HG02852 (cell line): ENCODE results near the gene MICAL2.

Experiments
- ATAC-seq: cut with Tn5 transposase; IDR thresholded peaks from one replicate; pipeline ENCODE4 v1.9.1; 2021; ENCODE audit warnings: mild to moderate bottlenecking, moderate library complexity; ENCODE audit not compliant: unreplicated experiment

MICAL2 gene

GRCh38 chr11:12152321-12152720, 41.9 kb downstream of the MICAL2 start:
- ATAC-seq = no peak

GRCh38 chr11:12154871-12155668, 44.7 kb downstream of the MICAL2 start:
- no peak for ATAC-seq

GRCh38 chr11:12155696-12156095, 45.3 kb downstream of the MICAL2 start:
- ATAC-seq = no peak

- no peak for ATAC-seq
Measured at GRCh38 chr11:12156301-12157140, 46.1 kb downstream of the MICAL2 start.

GRCh38 chr11:12157241-12157661, 46.9 kb downstream of the MICAL2 start:
- ATAC-seq = no peak

- no peak for ATAC-seq
Measured at GRCh38 chr11:12158909-12159308, 48.5 kb downstream of the MICAL2 start.

- no peak for ATAC-seq
Measured at GRCh38 chr11:12159351-12160099, 49.1 kb downstream of the MICAL2 start.

GRCh38 chr11:12160231-12160630, 49.8 kb downstream of the MICAL2 start:
- ATAC-seq = no peak

GRCh38 chr11:12160680-12161079, 50.3 kb downstream of the MICAL2 start:
- no peak for ATAC-seq

- ATAC-seq = no peak
Measured at GRCh38 chr11:12161137-12161536, 50.7 kb downstream of the MICAL2 start.

- no peak for ATAC-seq
Measured at GRCh38 chr11:12161603-12162350, 51.4 kb downstream of the MICAL2 start.

GRCh38 chr11:12162652-12163051, 52.3 kb downstream of the MICAL2 start:
- no peak for ATAC-seq

GRCh38 chr11:12163181-12163941, 53.0 kb downstream of the MICAL2 start:
- ATAC-seq = no peak

GRCh38 chr11:12164061-12165014, 53.9 kb downstream of the MICAL2 start:
- ATAC-seq = no peak

GRCh38 chr11:12165237-12165875, 55.0 kb downstream of the MICAL2 start:
- ATAC-seq = no peak

GRCh38 chr11:12166299-12167060, 56.1 kb downstream of the MICAL2 start:
- ATAC-seq = no peak
